HG03571 (cell line): ENCODE results near the gene TNFRSF14.
"Not testable (repeated sequence)": the region's sequence is repeated elsewhere in the genome, so short reads cannot be mapped to it uniquely, and the experiment has no call there.

Experiments
- ATAC-seq: cut with Tn5 transposase; IDR thresholded peaks from one replicate; pipeline ENCODE4 v1.9.1; 2021; ENCODE audit not compliant: unreplicated experiment

The TNFRSF14 gene

DNA sequence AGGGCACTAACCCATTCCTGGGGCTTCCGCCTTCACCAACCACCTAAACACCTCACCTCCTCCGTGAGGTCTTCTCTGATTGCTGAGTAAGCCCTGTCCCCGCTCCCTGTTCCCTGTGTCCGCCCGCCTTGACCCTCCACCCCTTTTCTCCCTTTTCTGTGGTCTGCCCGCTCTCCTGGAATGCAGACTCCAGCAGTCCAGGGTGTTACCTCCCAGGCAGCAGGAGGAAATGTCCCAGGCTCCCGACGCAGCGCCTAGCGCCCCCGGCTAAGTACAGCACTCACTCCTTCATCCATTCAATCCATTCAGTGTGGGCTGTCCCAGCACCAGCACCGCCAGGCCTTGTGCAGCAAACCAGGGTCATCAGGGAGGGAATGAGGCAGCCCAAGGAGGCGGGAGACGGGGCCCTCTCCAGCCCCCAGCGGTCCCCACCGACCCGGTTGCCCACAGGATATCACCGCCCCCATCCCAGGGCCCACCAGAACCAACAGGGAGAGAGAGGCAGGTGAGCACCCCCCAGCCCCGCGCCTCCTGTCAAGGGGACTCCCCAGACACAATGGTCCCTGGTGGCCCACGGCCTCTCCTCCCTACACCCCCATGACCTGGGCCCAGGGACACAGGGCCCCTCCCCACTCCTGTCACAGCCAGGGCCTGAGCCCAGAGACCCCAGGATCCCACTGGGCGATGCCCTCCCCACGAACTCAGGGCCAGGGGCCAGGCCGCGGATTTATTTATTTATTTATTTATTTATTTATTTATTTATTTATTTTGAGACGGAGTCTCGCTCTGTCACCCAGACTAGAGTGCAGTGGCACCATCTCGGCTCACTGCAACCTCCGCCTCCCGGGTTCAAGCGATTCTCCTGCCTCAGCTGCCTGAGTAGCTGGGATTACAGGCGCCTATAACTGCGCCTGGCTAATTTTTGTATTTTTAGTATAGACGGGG lies 10.2 kb downstream of the TNFRSF14 start:
- no peak for ATAC-seq

DNA sequence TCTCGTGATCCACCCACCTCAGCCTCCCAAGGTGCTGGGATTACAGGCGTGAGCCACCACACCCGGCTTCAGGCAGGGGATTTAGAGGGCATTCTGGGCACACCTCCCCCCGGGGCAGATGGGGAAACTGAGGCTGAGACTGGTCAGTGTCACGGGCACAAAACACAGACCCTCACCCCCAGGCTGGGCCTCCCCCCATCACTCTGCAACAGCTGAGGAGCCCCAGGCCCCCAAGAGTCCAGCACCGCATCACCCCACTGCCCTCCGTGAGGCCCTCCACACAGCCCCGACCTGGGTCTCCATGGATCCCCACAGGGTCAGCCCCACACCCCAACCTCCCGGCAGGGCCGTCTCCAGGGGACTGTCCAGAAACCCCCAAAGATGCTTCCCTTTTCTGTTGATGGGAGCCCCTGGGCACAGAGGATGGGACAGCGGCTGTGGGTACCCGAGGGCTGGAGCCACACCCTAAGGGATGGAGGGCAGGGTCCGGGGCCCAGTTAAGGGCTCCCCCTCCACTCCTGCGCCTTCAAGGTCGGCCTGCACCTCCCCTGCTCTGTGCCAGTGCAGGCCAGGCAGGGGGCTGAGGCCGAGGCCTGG lies 11.0 kb downstream of the TNFRSF14 start:
- ATAC-seq = no peak

DNA sequence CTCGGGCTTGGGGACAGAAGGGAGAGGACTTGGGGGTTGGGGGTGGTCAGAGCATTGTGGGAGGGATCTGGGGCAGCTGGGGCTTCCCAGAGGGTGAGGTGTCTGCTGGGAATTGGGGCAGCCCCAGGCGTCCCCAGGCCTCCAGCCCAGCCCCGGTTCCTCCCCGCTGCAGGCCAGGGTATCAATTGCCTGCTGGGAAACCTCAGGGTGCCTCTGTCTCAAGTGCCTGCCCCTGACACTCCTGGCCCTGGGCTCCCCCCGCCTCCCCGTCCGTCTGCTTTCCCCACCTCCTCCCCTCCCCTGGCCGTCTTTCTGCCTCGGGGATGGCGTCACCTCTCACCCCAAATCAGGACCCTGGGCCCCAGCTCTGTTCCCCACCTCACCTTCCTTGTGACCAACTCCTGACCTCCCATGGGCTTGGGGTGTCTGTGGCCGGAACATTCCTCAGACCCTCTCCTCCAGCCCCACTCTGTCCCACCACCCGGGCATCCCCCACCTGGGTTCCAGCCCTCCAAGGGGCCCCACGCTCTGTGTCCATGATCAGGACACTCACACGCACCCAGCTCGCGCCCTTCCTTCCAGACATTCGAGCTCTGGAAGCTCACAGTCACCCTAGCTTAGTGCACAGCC lies 12.1 kb downstream of the TNFRSF14 start:
- ATAC-seq = not testable (repeated sequence)

DNA sequence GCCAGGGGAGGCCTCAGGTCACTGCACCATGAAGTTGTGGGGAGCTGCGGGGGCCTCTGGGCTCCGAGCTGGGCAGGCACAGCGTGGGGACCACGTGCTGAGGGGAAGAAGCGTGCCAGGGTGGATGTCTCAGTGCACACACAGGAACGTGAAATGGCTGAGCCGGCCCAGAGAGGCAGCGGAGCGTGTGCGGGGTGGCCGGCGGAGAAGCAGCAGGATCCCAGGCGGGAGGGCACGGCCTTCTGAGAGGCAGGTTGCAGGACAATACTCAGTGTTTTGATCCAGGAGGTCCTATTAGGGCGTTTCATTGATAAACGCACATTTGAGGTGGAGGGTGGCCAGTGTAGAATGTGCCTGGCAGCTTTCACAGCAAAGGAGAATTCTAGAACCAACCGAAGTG lies 12.9 kb downstream of the TNFRSF14 start:
- no peak for ATAC-seq

DNA sequence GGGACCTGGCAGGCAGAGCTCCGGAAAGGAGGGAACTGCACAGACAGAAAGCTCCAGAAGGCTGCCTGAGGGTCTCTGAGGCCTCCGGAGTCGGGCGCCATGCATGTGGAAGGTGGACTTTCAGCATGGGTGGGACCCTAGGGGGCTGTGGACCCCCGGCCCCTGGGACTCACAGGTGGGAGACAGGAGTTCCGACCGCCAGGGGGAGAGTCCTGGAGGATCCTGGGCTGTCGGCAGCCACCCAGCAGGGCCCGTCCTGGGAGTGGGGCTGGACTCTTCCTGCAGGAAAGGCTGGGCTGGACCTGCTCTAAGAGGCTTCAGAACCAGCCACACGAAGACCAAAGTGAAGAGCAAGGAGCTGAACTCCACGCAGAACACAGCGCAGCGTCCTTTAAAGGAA lies 13.5 kb downstream of the TNFRSF14 start:
- not testable (repeated sequence) for ATAC-seq

DNA sequence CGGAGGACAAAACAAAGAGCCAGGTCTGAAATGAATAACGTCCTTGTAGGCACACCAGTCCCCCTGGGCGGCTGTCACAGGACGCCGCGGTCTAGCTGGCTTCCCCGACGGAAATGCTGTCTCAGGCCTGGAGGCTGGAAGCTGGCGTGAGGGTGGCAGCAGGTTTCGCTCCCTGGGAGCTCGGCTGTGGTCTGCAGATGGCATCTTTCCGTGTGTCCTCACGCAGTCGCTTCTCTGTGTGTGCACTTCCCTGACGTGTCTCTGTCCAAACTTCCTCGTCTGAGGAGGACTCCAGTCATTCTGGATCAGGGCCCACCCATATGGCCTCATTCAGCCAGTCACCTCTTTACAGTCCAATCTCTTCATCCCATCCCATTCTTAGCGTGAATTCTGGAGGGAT lies 14.2 kb downstream of the TNFRSF14 start:
- no peak for ATAC-seq

DNA sequence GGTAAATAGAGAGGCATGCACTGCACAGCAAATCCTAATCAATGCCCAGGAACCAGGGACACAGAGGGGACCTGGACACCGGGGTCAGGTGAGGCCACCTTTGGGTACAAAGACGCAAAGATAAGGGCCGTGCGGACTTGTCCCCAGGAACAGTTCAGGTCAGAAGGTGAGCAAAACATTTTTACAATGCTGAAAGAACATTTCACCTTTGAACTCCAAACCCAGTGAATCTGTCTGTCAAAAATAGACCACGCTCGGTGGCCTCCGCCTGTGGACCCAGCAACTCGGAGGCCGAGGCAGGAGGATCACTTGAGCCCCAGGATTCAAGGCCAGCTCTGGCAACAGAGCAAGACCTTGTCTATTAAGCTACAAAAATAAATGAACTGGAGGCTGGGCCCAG lies 15.2 kb downstream of the TNFRSF14 start:
- ATAC-seq = no peak

DNA sequence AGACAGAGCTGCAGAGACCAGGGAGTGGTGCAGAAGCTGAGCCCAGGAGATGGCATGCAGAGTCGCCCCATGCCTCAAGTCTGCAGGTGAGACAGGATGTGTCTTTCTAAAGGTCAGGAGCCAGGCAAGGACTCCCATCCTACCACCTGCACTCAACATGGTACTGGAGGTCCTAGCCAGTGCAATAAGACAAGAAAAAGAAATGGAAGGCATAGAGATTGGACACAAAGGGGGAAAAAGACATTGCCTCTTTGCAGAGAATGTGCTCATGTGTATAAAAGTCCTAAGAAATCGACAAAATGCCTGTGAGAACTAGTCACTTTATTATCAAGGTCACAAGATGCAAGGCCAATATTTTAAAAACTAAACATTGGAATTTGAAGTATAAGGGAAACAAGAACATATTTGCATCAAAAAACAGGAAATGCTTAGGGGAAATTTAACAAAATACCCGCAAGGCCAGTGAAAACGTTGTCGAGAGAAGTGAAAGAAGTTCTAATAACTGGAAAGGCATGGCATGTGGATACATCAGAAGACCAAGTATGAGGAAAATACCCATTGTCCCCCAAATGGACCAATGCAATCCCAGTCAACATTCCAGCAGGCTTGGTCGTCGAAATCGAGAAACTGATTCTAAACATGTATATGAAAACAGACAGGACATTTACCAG lies 17.2 kb downstream of the TNFRSF14 start:
- ATAC-seq = no peak

DNA sequence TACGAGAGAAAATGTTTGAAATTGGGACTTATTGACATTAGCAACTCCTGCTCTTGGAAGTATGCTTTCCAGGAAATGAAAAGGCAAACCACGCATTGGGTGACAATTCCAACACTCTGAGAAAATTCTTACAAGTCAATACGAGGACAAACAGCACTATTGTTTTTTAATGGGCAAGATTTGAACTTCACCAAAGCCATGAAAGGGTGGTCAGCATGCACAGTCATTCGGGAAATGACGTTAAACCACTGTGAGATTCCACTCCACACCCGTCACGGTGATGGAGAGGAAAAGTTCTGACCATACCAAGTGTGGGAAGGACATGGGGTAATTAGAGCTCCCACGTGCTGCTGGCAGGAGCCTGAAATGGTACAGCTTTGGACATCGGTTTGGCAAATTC lies 18.2 kb downstream of the TNFRSF14 start:
- no peak for ATAC-seq

DNA sequence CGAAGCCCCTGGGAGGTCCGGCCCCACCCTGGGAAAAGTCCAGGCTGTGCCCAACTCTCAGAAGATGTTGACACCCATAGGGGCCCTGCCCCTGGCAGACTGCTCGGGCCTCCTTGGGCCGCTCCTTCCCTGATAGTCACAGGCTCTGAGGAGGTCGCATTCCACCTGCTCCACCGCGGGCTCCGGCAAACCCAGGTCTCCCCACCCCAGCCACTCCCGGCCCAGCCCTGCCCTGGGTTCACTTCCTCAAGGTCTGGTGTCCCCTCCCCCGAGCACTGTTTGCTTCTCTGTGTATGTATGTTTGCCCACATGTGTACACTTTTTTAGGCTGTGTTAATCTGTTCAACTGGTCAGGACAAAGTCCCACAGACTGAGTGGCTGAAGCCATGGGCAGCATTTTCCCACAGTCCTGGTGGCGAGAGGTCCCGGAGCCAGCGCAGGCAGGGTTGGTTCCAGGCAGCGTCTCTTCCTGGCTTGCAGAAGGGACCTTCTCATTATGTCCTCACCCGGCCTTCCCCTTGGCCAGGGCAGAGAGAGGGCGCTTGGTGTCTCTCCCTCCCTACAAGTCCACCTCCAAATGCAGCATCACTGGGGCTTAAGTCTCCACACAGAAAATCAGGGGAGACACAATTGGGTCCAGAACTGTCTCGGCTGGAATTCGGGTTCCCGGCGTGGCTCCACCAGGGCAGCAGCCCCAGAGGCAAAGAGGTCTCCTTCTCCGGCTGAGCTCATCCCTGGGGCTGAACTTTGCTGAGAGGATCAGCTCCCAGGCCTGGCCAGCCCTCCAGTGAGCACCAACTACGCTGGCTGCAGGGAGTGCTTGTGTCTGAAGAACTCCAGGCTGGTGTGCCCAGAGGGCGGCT lies 19.9 kb downstream of the TNFRSF14 start:
- no peak for ATAC-seq

DNA sequence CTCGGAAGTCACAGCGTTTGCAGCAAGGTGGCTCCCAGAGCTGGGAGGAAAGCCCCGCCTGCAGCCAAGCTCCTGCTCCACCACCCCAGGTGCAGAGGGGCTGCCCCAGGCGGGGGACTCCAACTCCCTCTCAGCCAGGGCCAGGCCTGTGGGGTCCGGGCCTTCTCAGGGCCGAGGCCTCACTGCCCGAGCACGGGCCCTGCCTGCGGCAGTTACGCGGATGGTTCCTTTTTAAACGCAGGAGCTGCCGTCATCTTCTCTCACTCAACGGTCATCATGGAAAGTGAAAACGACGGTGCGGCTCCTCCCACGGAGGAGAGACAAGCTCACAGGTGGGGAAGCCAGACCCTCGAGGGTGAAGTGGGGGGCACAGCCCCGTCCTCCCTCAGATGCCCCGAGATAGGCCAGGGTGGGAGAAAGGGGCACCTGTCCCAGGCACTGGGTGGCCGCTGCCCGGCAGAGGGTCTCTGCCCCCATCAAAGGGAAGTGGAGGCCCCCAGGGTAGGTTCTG lies 21.4 kb downstream of the TNFRSF14 start:
- peak; percentile 28 for ATAC-seq

DNA sequence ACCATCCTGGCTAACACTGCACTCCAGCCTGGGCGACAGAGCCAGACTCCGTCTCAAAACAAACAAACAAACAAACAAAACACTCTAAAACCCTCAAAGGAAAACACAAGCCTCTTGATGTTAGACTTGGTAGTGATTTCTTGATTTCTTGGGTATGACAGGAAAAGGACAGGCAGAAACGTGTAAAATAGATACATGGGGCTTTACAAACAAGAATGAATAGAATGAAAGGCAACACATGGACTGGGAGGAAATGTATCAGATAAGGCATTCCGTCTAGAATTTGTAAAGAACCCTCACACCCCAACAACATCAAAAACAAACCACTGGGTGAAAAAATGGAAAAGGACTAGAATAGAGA lies 22.6 kb downstream of the TNFRSF14 start:
- ATAC-seq = no peak

DNA sequence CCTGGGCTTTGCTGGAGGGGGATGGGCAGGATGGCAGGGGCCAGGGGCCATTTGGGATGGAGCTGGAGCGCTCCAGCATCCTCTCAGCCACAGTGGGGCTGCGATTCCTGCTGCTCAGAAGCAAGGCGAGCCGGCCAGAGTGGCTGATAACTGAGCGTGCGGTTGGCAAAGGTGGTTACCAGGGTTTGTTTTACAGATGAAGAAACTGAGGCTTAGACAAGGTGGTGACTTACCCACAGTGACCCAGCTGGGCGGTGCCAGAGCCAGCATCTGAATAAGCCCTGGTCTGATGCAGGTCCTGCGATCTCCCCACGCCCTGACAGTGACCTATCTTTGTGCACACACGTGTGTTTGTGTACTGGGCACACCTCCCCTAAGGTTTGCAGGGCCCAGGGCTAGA lies 24.5 kb downstream of the TNFRSF14 start:
- no peak for ATAC-seq

DNA sequence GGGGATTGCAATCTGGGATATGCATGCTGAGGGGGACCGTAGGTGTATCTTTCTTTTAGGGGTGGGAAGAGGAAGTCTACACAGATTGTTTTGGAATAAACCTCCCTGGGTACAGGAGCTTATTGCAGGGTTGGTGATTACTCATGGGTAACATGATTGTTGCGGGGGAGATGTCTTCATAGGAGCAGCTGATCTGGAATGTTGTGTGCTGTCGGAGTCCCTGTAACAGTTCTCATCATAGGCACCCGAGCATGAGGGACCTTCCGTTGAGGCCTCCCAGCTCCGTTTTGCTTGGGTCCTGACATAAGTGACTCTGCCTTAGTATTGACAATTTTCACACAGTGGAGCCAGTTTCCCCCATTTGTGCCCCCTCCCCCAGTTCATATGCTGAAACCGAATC lies 26.2 kb downstream of the TNFRSF14 start:
- ATAC-seq = no peak

DNA sequence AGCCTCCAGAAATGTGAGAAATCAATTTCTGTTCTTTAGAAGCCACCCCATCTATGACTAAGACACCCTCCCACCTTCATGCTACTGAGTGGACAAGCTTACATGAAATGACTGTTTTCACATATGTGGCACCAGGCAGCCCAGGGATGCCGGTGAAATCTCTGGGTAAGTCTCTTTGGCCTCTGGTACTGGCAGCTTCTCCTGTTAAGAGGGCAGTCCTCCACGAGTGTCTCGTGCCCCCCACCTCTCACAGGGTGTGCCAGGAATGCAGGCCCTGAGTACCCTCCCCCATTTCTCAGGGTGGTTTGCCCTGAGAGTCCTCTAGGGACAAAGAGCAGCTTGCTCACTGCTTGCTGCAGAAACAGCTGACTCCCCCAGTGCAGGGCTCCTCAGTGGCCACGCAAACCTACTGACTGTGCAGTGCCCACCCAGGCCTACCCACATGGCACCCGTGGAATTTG lies 27.2 kb downstream of the TNFRSF14 start:
- ATAC-seq = no peak

DNA sequence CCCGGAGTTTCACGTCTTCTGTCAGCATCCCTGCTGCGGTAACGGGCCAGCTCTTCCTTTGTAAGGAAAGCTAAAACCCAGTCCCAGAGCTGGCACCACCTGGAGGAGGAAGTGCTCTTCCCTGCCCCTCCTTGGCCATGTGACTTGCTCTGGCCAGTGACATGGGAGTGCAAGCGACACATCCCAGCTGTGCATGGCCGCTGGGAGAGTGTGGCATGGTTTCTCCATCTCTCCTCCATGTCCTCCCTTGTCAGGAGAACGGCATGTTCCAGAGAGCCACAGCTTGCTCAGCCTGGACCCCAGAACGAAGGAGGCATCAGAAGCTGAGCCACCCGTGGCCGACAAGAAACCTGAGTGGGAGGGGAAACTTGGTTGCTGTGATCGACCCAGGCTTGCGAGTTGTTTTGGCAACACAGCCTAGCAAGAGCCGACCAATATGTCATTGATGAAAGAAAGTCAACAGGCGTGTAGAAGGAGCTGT lies 27.7 kb downstream of the TNFRSF14 start:
- no peak for ATAC-seq

DNA sequence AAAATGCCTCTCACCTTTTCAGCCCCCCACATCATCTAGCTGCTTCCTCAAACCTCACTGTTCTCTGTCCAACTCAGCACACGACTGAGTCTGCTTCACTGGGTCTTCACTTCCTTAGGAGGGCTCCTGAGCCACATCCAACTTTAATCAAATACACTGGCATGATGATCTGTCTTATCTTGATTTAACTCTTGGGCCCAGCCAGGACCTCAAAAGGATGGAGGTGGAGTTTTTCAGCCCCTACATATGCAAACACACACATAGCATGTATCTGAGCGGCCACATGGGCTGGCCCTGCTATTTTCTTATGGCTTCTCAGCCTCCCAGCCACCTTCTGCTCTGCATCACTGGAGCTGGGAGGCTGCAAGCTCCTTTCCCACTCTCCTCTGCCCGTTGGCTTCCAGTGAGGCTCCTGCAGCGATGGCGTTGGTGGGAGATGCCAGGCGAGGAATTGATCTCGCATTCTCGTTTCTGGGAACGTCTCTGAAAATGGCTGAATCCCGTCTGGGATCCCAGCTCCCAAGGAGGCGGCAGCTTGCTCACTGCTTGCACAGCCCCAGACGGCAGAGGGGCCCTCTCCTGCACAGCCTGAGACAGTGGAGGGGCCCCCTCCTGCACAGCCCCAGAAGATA lies 28.6 kb downstream of the TNFRSF14 start:
- no peak for ATAC-seq

DNA sequence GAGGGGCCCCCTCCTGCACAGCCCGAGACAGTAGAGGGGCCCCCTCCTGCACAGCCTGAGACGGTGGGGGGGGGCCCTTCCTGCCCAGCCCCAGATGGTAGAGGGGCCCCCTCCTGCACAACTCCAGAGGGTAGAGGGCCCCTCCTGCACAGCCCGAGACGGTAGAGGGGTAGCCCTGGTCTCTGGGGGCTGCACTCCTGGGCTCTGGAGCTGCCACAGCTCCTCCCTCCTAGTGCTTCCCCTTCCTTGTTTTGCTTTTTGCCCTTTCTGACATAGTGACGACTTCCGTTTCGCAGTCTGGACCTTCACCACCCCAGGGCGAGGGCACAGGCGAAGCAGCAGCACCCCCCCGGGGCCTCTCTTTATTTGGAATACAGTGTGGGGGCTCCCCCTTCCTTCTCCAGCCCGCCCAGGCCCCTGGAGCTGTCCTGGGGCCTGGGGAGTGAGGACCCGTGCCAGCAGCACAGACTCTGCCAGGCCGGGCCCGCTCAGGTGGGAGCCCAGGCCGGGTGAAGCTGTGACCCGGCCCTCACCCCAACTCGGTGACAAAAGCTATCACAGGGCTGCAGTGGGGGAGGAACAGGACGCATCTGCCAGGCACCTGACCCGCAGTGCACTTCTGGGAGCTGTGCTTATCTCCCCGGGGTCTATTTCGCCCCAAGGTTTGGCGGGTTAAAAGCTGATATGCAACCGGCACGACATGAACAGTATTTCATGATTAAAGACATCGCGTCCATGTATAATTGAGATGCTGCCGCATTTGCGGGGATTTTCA lies 29.3 kb downstream of the TNFRSF14 start:
- peak; percentile 48 for ATAC-seq
